ENCODE data around the gene METAP1D.
A peak's percentile ranks its signal among the peaks of the same experiment; 100 is the strongest.

GRCh38 chr2:172101821-172102390 is 102.2 kb downstream of the METAP1D start:
- TF ChIP-seq POLR2AphosphoS5 (IDR thresholded peaks at IDR 0.05; ENCODE audit: borderline replicate concordance, low read depth, low read length) (0 out of 2 replicates have a peak, but pooled peaks have one; percentile 9), EZH2 (IDR thresholded peaks at IDR 0.05) (no peak), FOXP2 (optimal IDR thresholded peaks at IDR 0.05; ENCODE audit: control extremely low read depth, extremely low read length, insufficient read depth) (no peak)

All from SK-N-MC (cell line).